Thoracic aorta (tissue), 2 donors: Measurements from ENCODE around the gene ANKRD52. TPM values are rescaled to one million over a fixed set of nuclear protein-coding genes. Genes with fewer than 3 reads are reported as not detected.

ENCODE experiments used
- ATAC-seq: fragments of 150-250 bp; one replicate; pipeline ENCODE4 v1.8.0; 2017; ENCODE audit warnings: low read depth; ENCODE audit not compliant: insufficient number of reproducible peaks, low FRiP score
- DNase-seq: peaks from one replicate; pipeline ENCODE4 v3.0.0-alpha.2; 2020; ENCODE audit warnings: low spot score
- H3K27ac ChIP-seq, 2 donors: fragments of 200-600 bp; sonication (generic); 1 replicate in 1 of 2; 2 replicates in 1 of 2; pipeline ENCODE4 v1.5.1; 2016; ENCODE audit warnings: mild to moderate bottlenecking in 2 of 2, moderate library complexity in 2 of 2
- H3K27me3 ChIP-seq: fragments of 200-600 bp; sonication (generic); replicated peaks from 2 replicates; pipeline ENCODE4 v1.6.0; 2016; ENCODE audit warnings: mild to moderate bottlenecking; ENCODE audit not compliant: insufficient read depth
- H3K36me3 ChIP-seq: fragments of 200-600 bp; sonication (generic); one replicate; pipeline ENCODE4 v1.5.1; 2016
- H3K4me1 ChIP-seq, 2 donors: fragments of 200-600 bp; sonication (generic); 1 replicate in 1 of 2; 2 replicates in 1 of 2; pipeline versions ENCODE4 v1.5.1 to v1.6.0; 2016; ENCODE audit warnings: low read depth in 2 of 2, mild to moderate bottlenecking in 1 of 2; ENCODE audit not compliant: control insufficient read depth in 1 of 2
- H3K4me3 ChIP-seq: fragments of 200-600 bp; sonication (generic); 2 replicates; pipeline ENCODE4 v1.5.1; 2016; ENCODE audit warnings: mild to moderate bottlenecking
- H3K9me3 ChIP-seq: fragments of 200-600 bp; sonication (generic); 2 replicates; pipeline ENCODE4 v1.5.1; 2016
- total RNA-seq, 2 donors: library from RNA; depleted of rRNA; stranded (reverse); fragments of >200 nt; gene quantifications; one replicate each; pipeline versions ENCODE4 v1.1.0 to v1.2.3, GENCODE V29; 2016
- TF ChIP-seq, protein P1 (sequence below): fragments of 200-600 bp; sonication (generic); IDR thresholded peaks from one replicate; pipeline ENCODE4 v1.5.1; 2019; ENCODE audit warnings: antibody characterized with exemption

The ANKRD52 gene
- total RNA-seq, 2 donors from 2014 or later = 30.9 to 36.3 TPM

DNA sequence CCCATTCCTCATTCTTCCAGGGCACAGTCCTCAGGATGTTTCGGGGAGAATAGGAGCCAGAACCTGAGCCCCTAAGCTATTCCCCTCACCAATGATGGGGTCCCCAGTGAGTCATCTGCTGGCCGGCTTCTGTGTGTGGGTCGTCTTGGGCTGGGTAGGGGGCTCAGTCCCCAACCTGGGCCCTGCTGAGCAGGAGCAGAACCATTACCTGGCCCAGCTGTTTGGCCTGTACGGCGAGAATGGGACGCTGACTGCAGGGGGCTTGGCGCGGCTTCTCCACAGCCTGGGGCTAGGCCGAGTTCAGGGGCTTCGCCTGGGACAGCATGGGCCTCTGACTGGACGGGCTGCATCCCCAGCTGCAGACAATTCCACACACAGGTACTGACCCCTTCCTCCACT is 27.0 kb downstream of the ANKRD52 start:
- Histone ChIP-seq H3K4me1 (no peaks in the 10 kb centered on the region), H3K36me3 (no peaks in the 10 kb centered on the region), H3K9me3 (no peaks in the 10 kb centered on the region), H3K4me3 (no peak overlapping the region), H3K27me3 (no peaks in the 10 kb centered on the region), H3K27ac (no peak overlapping the region)
- ATAC-seq = no peak
- TF ChIP-seq, protein P1, sequence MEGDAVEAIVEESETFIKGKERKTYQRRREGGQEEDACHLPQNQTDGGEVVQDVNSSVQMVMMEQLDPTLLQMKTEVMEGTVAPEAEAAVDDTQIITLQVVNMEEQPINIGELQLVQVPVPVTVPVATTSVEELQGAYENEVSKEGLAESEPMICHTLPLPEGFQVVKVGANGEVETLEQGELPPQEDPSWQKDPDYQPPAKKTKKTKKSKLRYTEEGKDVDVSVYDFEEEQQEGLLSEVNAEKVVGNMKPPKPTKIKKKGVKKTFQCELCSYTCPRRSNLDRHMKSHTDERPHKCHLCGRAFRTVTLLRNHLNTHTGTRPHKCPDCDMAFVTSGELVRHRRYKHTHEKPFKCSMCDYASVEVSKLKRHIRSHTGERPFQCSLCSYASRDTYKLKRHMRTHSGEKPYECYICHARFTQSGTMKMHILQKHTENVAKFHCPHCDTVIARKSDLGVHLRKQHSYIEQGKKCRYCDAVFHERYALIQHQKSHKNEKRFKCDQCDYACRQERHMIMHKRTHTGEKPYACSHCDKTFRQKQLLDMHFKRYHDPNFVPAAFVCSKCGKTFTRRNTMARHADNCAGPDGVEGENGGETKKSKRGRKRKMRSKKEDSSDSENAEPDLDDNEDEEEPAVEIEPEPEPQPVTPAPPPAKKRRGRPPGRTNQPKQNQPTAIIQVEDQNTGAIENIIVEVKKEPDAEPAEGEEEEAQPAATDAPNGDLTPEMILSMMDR = no peak
- no peak for DNase-seq

DNA sequence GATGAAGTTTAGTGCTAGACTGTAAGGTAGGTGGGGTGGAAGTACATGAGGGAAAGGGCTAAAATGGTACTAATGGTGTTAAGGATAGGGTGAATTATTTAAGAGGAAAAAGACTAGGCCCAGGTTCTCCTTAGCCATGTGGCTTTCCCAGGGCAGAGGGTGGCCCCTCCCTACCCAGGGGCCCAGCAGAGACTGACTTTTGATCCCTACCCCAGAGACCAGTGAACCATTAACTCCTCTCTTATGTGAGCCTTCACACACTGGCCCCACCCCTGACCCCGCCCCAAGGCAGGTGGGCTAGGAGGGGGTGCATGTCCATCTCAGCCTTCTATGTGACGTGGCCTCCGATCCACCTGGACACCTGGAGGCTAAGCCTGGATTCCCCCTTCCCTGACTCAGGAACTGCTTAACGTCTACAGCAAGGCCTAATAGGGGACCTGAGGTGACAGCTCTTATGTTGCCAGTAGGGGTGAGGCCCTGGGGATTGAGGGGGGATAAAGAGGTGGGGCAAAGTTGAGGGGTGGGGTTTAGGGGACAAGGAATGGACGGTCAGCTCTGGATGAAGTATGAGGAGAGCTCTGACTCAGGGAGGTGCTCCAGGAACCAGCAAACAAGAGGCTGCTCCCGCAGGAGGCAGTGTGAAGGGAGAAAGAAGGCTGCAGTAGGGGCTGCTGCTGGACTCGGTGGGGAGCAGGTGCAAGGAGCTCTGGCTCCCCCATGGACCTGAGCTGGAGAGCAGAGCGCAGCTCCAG is 27.6 kb downstream of the ANKRD52 start:
- TF ChIP-seq, protein P1 = no peak
- ATAC-seq = no peak

DNA sequence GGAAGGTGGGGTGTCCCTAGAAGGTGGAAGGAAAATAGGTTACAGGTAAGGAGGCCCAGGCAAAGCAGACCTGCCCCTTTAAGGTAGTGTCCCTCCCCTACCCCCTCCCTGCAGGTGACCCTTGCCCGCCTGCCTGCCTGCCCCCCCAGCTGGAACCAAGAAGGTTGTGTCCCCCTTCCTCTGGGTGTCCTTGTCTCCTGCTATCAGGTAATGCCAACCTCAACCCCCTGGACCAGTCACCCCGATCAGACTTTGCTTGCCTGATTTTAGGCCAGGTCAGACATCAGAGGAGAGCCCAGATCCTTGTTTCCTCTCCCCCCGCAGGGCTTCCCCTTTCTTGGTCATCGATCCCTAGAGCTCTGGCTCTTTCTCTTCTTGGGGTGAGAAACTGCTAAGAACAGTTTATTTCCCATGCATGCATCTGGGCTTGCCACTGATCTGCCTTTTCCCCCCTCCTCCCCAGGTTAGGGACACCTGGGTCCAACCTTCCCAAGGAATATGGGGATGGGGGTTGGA is 28.2 kb downstream of the ANKRD52 start, which contains the start of gene SLC39A5:
TSS of gene SLC39A5 (plus strand) at position 136 of the 516 bp plus-strand sequence. CDS start 1,224 bp downstream, outside the sequence.
- no peaks in the 10 kb centered on the region for H3K9me3 ChIP-seq
- no peak within 1 kb of the TSS for H3K27ac ChIP-seq
- TF ChIP-seq, protein P1 = no peak
- DNase-seq = no peak
- H3K27me3 ChIP-seq = no peaks in the 10 kb centered on the region
- H3K4me1 ChIP-seq = peaks cover 0 to 6% of the 10 kb centered on the region in 2 donors
- H3K36me3 ChIP-seq = no peaks in the 10 kb centered on the region
- no peak within 1 kb of the TSS for H3K4me3 ChIP-seq
- no peak for ATAC-seq

More for the DNA sequence above, 27.6 kb downstream of the ANKRD52 start:
- no peak for DNase-seq
- no peak overlapping the region for H3K4me3 ChIP-seq
- H3K27me3 ChIP-seq = no peaks in the 10 kb centered on the region
- H3K4me1 ChIP-seq = no peaks in the 10 kb centered on the region
- no peaks in the 10 kb centered on the region for H3K9me3 ChIP-seq
- no peak overlapping the region for H3K27ac ChIP-seq
- no peaks in the 10 kb centered on the region for H3K36me3 ChIP-seq

DNA sequence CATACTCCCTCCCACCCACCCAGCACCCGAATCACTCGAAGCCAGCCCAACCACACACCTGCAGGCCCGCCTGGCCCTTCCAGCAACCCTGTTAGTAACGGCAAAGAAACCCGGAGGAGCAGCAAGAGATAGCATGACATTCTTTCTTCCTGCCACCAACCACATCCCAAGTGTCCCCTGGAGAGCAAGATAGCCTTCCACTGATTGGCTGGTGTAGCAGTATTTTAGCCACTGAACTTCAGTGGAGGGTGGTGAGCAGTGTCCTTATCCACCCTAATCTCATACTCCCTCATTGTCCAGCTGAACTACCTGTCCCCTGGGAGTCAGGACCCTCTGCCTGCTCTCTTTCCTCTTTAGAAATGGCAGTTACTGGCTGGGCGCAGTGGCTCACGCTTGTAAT is 29.1 kb downstream of the ANKRD52 start:
- Histone ChIP-seq H3K9me3 (no peaks in the 10 kb centered on the region), H3K4me1 (peaks cover 0 to 11% of the 10 kb centered on the region in 2 donors), H3K36me3 (no peaks in the 10 kb centered on the region), H3K4me3 (no peak overlapping the region), H3K27ac (no peak overlapping the region), H3K27me3 (no peaks in the 10 kb centered on the region)
- no peak for DNase-seq
- TF ChIP-seq, protein P1 = no peak
- no peak for ATAC-seq

DNA sequence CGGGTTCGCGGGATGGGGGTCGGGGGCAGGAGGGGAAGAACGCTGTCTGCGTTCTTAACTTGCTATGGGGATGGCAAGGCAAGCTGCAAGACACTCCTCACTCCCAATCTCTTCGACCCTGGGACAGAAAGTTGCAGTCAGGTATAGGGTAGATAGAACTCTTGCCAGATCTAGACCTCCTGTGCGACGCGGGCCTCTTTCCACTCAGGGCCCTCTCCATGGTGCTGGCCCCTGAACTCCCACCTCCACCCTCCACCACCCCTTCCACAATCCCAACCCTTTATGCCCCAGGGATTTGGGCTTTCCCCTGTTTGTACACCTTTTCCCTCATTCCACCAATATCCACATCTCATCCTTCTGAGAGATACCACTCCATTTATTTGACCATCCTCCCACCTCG is 33.2 kb downstream of the ANKRD52 start:
- no peaks in the 10 kb centered on the region for H3K9me3 ChIP-seq
- TF ChIP-seq, protein P1 = no peak
- H3K4me1 ChIP-seq = peaks cover 20 to 35% of the 10 kb centered on the region in 2 donors
- no peak for ATAC-seq
- no peaks in the 10 kb centered on the region for H3K27me3 ChIP-seq
- no peak for DNase-seq
- no peaks in the 10 kb centered on the region for H3K36me3 ChIP-seq
- peak overlapping the region; percentile 91 to 96 for H3K27ac ChIP-seq
- peak overlapping the region; percentile 73 for H3K4me3 ChIP-seq
